GM12891 (cell line): Measurements from ENCODE around the gene DOCK2.

Experiments used
- DNase-seq: peaks from one replicate; pipeline ENCODE4 v3.0.0; 2011; ENCODE audit warnings: low spot score; ENCODE audit not compliant: insufficient read length
- FAIRE-seq: peaks from 2 replicates; lab custom pipeline; 2011; peaks lifted over from hg19 to GRCh38; lab: Jason Lieb, UNC
- PAX5 ChIP-seq: IDR thresholded peaks from 2 replicates; pipeline ENCODE4 v1.6.1; 2011; ENCODE audit warnings: low read length, moderate library complexity, mild to moderate bottlenecking; ENCODE audit not compliant: insufficient read depth, severe bottlenecking
- POLR2A ChIP-seq: IDR thresholded peaks from 2 replicates; pipeline ENCODE4 v1.6.1; 2011; ENCODE audit warnings: low read depth, low read length, control low read depth
- POLR2AphosphoS5 ChIP-seq: IDR thresholded peaks from 2 replicates; pipeline ENCODE4 v1.6.1; 2011; ENCODE audit warnings: low read depth, low read length, control low read depth
- POU2F2 ChIP-seq: IDR thresholded peaks from 2 replicates; pipeline ENCODE4 v1.6.1; 2011; ENCODE audit warnings: low read depth, mild to moderate bottlenecking, control low read depth, low read length, moderate library complexity
- SPI1 ChIP-seq: IDR thresholded peaks from 2 replicates; pipeline ENCODE4 v1.6.1; 2011; ENCODE audit warnings: low read depth, low read length, control low read depth
- TAF1 ChIP-seq: IDR thresholded peaks from 2 replicates; pipeline ENCODE4 v1.6.1; 2011; ENCODE audit warnings: low read depth, low read length, control low read depth

DOCK2 gene

GRCh38 chr5:170109059-170110031 is 472.3 kb downstream of the DOCK2 start:
- no peak for FAIRE-seq
- no peak for TF ChIP-seq PAX5
- no peak for TF ChIP-seq POU2F2
- no peak for TF ChIP-seq SPI1
- no peak for TF ChIP-seq TAF1
- no peak for TF ChIP-seq POLR2A
- no peak for TF ChIP-seq POLR2AphosphoS5
- DNase-seq, result no peak

GRCh38 chr5:170110403-170111087 is 473.5 kb downstream of the DOCK2 start:
- FAIRE-seq (no peak), DNase-seq (no peak)
- TF ChIP-seq SPI1 (no peak), POU2F2 (no peak), TAF1 (no peak)

- no peak for TF ChIP-seq SPI1
- no peak for TF ChIP-seq PAX5
- TF ChIP-seq POLR2A, result no peak
- DNase-seq (no peak), FAIRE-seq (no peak)
These were observed 474.2 kb downstream of the DOCK2 start for GRCh38 chr5:170111088-170111785.

GRCh38 chr5:170112876-170113521 is 475.9 kb downstream of the DOCK2 start:
- no peak for DNase-seq
- FAIRE-seq, result no peak
- TF ChIP-seq TAF1 (no peak), POLR2AphosphoS5 (no peak), POLR2A (no peak)

GRCh38 chr5:170113522-170113900 is 476.4 kb downstream of the DOCK2 start:
- FAIRE-seq (no peak), DNase-seq (no peak)

GRCh38 chr5:170114271-170114670 is 477.2 kb downstream of the DOCK2 start:
- TF ChIP-seq POLR2A (no peak), TAF1 (no peak), SPI1 (no peak), PAX5 (no peak), POU2F2 (no peak), POLR2AphosphoS5 (no peak)
- no peak for FAIRE-seq

More at GRCh38 chr5:170113522-170113900, 476.4 kb downstream of the DOCK2 start:
- TF ChIP-seq POU2F2, result no peak
- no peak for TF ChIP-seq SPI1
- TF ChIP-seq TAF1, result no peak
- no peak for TF ChIP-seq PAX5
- no peak for TF ChIP-seq POLR2AphosphoS5
- TF ChIP-seq POLR2A, result no peak

GRCh38 chr5:170115925-170116324 is 478.9 kb downstream of the DOCK2 start:
- FAIRE-seq (no peak), DNase-seq (no peak)
- no peak for TF ChIP-seq PAX5
- TF ChIP-seq TAF1, result no peak
- no peak for TF ChIP-seq POLR2A
- no peak for TF ChIP-seq POU2F2
- TF ChIP-seq POLR2AphosphoS5, result no peak
- TF ChIP-seq SPI1, result no peak

More at GRCh38 chr5:170114271-170114670, 477.2 kb downstream of the DOCK2 start:
- no peak for DNase-seq

GRCh38 chr5:170117736-170118135 is 480.7 kb downstream of the DOCK2 start:
- no peak for FAIRE-seq

GRCh38 chr5:170120576-170120975 is 483.5 kb downstream of the DOCK2 start:
- FAIRE-seq (no peak), DNase-seq (no peak)
- no peak for TF ChIP-seq TAF1
- no peak for TF ChIP-seq POU2F2
- TF ChIP-seq POLR2AphosphoS5, result no peak
- no peak for TF ChIP-seq PAX5
- no peak for TF ChIP-seq POLR2A
- no peak for TF ChIP-seq SPI1

More at GRCh38 chr5:170117736-170118135, 480.7 kb downstream of the DOCK2 start:
- DNase-seq, result no peak
- no peak for TF ChIP-seq POLR2A
